KOPT-K1 (cell line): ENCODE results near the gene HPN.
"Not testable (repeated sequence)": the region's sequence is repeated elsewhere in the genome, so short reads cannot be mapped to it uniquely, and the experiment has no call there.

Source experiments
- H3K27ac ChIP-seq: fragments of 200-600 bp; sonication (generic); 2 replicates; pipeline ENCODE4 v1.5.1; 2016; ENCODE audit warnings: antibody characterized with exemption, mild to moderate bottlenecking, low read depth, low read length; ENCODE audit not compliant: poor library complexity, severe bottlenecking
- H3K36me3 ChIP-seq: fragments of 200-600 bp; sonication (generic); 2 replicates; pipeline ENCODE4 v1.5.1; 2017; ENCODE audit warnings: antibody characterized with exemption, mild to moderate bottlenecking, low read length, moderate library complexity; ENCODE audit not compliant: insufficient read depth
- H3K9me3 ChIP-seq: fragments of 200-600 bp; sonication (generic); 2 replicates; pipeline ENCODE4 v1.5.1; 2017; ENCODE audit warnings: antibody characterized with exemption, low read length, mild to moderate bottlenecking; ENCODE audit not compliant: insufficient read depth, poor library complexity, severe bottlenecking

HPN gene

DNA sequence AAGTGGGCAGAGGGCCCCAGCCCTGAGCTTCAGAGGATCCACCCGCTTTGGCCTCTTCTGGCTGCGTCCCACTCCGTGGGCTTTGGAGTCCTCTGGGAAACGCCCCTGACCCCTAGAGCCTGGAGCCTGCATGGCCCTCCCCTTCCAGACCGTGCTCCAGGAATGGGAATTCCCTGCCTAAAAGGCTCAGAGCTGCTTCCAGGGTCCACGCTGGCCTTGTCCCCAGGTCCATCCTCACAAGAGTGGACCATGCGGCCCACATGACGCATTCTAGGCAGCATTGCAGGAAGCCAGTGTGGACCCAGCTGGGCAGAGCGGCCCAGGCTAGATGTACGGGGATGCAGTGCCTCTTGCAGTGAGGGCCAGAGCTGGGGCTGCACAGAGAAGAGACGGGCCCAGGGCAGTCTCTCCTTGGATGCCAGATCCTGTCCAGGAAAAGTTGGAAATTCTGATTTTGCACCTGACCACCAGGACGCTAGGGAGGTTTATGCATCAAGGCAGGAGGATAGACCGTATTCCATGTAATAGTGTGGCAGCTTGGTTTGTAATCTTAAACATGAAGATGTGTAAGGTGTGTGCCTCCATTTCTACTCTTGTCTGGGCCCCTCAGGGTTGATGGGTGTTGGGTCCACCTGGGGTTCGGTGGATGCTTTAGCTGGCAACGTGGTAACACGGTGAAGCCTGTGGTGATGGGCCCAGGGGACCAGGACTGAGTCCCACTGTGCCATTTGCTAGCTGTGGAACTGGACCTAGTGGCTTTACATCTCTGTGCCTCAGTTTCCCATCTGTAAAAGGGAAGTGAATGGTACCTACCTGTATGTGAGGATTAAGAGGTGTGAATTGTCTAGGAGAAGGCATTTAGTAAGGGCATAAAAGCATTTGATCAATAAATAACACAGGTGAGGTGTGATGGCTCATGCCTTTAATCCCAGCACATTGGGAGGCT, 59.3 kb downstream of the HPN start:
- Histone ChIP-seq H3K27ac (no peak overlapping the region), H3K9me3 (no peaks in the 10 kb centered on the region), H3K36me3 (no peaks in the 10 kb centered on the region)

DNA sequence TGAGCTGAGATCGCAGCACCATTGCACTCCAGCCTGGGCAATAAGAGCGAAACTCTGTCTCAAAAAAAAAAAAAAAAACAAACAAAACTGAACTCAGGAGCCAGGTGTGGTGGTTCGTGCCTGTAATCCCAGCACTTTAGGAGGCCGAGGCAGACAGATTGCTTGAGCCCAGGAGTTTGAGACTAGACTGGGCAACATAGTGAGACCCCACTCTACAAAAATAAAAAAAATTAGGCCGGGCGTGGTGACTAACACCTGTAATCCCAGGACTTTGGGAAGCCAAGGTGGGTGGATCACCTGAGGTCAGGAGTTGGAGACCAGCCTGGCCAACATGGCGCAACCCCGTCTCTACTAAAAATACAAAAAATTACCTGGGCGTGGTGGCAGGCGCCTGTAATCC, 60.4 kb downstream of the HPN start:
- not testable (repeated sequence) for H3K36me3 ChIP-seq, H3K9me3 ChIP-seq, H3K27ac ChIP-seq

DNA sequence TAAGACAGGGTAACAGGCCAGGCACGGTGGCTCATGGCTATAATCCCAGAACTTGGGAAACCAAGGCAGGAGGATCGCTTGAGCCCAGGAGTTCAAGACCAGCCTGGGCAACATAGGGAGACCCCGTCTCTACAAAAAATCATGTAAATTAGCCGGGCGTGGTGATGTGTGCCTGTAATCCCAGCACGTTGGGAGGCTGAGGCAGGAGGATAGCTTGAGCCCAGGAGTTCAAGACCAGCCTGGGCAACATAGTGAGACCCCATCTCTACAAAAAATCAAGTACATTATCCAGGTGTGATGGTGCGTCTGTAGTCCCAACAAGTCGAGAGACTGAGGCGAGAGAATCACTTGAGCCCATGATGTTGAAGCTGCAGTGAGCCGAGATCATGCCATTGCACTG, 62.1 kb downstream of the HPN start:
- not testable (repeated sequence) for H3K36me3 ChIP-seq, H3K9me3 ChIP-seq, H3K27ac ChIP-seq

DNA sequence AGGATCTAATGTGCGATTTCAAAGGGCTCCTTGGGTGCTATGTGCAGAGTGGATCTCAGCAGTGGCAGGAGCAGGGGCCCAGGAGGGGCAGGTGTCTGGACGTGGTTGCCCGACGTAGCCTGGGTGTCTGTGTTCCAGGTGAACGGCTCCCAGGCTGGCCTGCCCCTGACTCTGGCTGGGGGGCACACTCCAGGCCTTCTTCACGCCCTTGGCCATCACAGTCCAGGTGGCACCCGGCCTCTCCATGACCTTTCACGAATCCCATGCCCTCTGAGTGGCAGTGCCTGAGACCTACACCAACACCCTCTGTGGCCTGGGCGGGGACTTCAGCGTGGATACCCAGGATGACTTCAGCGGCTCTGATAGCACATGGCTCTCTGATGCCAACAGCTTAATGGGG, 62.8 kb downstream of the HPN start:
- no peaks in the 10 kb centered on the region for H3K36me3 ChIP-seq
- no peaks in the 10 kb centered on the region for H3K9me3 ChIP-seq
- H3K27ac ChIP-seq, result no peak overlapping the region

DNA sequence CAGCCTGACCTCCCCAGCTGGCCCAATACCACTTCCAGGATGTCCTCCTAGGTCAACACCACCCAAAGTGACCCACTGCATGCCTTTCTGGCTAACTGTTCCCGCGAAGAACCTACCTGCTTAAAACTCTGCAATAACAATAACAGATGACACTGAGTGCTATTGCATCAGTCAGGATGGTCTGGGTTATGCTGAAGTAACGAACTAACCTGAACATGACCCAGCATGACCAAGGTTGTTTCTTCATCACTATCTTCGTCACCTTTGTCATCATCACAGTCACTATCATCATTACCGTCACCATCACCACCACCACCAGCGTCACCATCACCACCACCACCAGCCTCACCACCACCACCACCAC, 63.5 kb downstream of the HPN start:
- no peaks in the 10 kb centered on the region for H3K36me3 ChIP-seq
- no peaks in the 10 kb centered on the region for H3K9me3 ChIP-seq
- H3K27ac ChIP-seq, result no peak overlapping the region

DNA sequence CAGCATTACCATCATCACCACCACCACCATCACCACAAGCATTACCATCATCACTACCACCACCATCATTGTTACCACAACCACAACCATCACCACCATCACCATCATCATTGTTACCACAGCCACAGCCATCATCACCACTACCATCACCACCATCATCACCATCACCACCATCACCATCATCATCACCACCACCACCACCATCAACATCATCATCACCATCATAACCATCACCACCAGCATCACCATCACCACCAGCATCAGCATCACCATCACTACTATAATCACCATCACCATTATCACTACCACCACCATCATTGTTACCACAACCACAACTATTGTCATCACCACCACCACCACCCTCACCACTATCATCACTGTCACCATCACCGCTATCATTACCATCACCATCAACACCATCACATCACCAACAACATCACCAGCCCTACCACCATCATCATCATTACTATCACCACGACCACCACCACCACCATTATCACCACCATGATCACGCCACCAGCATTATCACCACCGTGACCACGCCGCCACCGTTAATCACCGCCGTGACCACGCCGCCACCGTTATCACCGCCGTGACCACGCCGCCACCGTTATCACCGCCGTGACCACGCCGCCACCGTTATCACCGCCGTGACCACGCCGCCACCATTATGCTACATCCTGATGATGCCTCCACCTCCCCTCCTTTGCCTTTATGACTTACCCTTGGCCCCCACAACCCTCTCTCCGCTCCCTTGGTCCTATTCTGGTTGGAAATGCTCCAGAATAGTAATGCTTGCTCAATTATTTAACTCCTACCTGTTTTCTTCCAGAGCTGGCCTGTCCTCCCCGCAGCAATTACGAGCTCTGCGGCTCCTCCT, 64.1 kb downstream of the HPN start:
- H3K9me3 ChIP-seq, result no peaks in the 10 kb centered on the region
- no peaks in the 10 kb centered on the region for H3K36me3 ChIP-seq
- H3K27ac ChIP-seq, result no peak overlapping the region

DNA sequence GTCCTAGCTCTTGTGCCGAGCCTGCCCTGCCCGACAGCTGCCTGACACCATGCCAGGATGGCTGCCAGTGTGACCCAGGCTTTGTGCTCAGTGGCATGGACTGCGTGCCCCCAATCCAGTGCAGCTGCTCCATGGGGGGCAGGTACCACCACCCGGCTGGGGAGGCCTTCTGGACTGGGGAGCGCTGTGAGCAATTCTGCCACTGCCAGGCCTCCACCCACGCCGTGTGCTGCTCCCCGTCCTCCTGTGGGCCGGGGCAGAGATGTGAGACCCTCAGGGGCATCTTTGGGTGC, 64.7 kb downstream of the HPN start:
- no peaks in the 10 kb centered on the region for H3K36me3 ChIP-seq
- H3K9me3 ChIP-seq, result no peaks in the 10 kb centered on the region
- no peak overlapping the region for H3K27ac ChIP-seq

DNA sequence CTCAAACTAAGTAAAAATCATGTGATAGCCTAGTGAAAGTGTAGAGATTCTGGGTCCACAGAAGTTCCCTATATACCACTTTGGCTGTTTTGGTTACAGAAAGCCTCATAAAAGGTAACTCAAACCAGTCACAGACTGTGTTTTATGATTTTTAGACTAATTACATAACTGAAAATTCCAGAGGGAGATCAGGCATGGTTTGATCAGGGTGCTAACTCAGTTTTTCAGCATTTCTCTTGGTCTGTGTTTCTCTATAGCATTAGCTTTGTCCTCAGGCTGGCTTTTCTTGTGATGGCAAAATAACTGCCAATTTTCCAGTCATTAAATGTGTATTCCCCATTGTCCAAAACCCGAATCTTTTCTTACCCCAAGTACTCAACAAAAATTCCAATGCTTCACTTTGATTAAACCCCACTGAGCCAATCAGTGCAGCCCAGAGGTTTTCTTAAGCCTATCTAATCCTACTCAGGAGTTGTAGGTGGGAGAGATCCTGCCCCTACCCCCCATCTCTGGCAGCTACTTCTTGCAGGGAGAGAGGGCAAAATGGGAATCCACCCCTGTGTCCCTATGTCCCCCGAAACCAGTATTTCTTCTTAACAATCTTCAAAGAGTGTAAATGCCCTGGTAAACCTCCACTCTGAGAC, 65.5 kb downstream of the HPN start:
- Histone ChIP-seq H3K9me3 (no peaks in the 10 kb centered on the region), H3K27ac (no peak overlapping the region), H3K36me3 (no peaks in the 10 kb centered on the region)

DNA sequence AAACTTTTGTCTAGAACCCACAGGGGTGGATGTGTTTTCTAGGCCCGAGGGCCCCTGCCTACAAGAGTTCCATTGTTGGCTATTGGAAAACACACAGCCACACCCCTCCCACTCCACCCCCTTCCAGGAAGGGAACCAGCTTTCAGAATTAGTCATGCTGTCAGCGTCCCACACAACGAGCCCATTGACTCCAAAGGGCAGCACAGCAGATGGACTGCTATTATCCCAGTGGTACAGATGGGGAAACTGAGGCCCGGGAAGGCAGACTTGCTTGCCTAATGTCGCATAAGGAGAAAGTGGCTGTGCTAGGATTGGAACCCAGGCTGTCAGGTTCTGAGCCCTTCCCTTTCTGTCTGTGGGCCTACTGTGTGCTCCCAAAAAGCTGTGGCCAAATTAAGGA, 66.0 kb downstream of the HPN start:
- Histone ChIP-seq H3K27ac (no peak overlapping the region), H3K9me3 (no peaks in the 10 kb centered on the region), H3K36me3 (no peaks in the 10 kb centered on the region)

DNA sequence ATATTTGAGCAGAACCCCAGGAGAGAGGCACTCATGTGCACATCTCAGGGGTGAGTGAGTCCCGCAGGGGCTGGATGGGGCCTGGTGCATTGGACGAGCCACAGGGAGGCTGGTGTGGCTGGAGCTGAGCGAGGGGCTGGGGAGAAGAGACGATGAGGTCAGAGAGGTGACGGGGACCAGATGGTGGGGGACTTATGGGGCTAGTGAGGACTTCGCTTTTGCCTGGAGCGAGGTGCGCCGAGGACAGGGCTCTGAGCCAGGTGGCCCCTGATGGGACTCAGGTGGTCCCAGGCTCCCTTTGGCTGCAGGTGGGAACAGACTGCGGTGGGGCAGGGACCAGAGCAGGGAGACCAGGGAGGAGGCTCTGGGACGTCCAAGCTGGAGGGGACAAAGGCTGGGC, 67.2 kb downstream of the HPN start:
- Histone ChIP-seq H3K27ac (no peak overlapping the region), H3K9me3 (no peaks in the 10 kb centered on the region), H3K36me3 (no peaks in the 10 kb centered on the region)

DNA sequence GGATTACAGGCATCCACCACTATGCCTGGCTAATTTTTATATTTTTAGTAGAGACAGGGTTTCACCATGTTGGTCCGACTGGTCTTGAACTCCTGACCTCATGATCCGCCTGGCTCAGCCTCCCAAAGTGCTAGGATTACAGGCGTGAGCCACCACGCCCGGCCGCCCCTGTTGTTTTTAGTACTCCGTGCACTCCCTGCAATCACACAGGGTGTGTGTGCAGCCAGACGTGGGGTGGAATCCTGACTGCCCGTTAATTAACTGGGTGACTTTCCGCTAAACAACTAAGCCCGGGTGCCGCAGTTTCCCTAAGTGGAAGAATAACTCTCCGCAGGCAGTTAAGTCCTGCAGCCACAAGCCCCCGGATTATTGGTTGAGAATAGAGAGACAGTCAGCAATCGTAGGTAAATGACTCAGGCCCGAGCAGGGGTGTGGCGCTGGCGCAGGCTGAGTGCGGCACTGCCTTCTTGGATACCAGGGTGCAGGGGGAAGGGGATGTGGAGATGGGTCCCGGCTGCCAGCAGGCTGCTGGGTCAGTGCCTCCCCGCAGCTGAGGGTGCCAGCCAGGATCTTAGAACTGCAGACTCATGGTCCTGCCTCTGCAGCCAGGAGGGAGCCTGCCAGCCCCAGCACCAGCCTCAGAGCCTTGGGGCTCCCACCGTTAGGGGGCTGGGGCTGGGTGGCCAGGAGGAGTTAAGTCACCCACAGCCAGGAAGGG, 68.0 kb downstream of the HPN start:
- Histone ChIP-seq H3K27ac (no peak overlapping the region), H3K9me3 (no peaks in the 10 kb centered on the region), H3K36me3 (no peaks in the 10 kb centered on the region)

DNA sequence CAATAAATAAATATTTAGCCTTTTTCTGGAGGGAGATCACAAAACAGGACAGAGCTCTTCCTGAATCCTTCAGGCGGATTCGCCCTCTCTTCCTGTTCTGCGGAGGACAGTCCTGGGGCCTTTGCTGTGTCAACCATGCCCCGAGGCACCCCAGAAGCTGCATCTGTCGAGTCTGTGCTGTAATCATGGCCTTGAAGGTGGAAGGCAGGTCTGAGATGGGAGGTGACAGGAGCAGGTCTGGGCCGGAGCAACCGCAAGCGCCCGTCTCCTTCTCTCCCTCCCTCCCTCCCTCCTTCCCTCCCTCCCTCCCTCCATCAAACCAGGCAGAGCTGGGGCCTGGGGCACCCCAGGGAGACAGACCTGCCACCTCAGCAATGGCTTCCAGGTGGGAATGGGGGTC, 69.5 kb downstream of the HPN start:
- H3K27ac ChIP-seq, result no peak overlapping the region

DNA sequence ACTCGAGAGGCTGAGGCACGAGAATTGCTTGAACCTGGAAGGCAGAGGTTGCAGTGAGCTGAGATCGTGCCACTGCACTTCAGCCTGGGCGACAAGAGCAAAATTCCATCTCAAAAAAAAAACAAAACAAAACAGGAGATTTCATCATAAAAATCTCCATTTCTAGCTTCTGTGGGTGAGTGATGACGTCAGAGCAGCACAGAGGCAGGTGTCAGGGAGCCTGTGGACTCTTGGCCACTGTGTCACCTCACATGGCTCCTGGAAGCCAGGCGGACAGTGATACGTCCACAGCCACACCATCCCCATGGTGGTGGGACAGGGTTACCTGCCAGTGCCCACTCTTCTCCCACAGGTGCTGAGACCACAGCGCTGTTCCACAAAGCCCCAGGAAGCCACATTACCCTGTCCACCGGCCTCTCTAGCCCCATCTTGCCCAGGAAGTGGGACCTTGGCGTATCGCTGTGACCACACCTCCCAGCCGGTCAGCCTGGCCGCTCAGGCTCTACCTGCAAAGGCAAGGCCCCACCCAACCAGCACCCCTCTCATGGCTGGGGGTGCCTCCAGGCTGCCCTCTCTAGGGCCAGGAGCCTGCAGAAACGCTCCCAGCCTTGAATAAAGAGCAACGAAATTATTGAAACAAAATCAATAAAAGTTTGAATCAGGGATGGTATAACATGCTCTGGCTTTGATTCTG, 71.6 kb downstream of the HPN start:
- Histone ChIP-seq H3K36me3 (no peaks in the 10 kb centered on the region), H3K9me3 (no peaks in the 10 kb centered on the region), H3K27ac (no peak overlapping the region)

More for the DNA sequence above, 69.5 kb downstream of the HPN start:
- Histone ChIP-seq H3K9me3 (no peaks in the 10 kb centered on the region), H3K36me3 (no peaks in the 10 kb centered on the region)

DNA sequence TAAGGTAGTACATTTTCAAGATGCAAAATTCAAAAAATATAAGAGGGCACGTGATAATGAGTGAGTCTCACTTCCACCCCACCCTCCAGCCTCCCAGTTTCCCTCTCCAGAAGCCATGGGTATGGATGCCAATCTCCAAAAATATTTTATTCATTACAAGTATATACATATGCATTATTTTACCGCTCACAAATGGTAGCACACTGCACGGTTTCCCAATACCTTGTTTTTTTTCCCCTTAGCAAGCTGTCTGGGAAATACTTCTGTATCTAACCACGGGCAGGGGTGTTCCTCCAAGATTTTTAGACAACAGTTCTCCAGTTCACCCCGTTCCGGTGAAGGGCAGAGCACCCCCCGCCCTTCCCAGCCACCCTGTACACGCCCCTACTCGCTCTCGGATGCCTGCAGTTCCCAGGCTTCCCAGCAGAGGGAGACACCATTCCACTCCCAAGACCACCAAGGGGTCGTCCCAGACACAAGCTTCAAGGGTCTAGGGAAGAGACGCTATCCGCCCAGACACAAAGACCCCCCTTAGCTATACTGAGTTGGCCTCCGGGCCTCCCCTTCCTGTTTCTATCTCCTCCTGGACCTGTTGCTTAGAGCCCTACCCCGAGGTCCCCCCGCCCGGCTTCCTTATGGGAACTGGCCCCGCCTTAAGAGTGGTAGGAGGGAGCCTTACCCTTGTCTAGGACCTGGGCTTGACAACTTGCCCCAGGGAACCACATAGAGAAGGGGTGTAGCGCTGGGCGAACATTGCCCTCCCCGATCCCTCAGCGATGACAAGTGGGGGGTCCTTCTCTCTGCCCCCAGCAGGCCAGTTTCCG, 73.0 kb downstream of the HPN start:
- no peak overlapping the region for H3K27ac ChIP-seq
- H3K9me3 ChIP-seq, result no peaks in the 10 kb centered on the region
- no peaks in the 10 kb centered on the region for H3K36me3 ChIP-seq
